GM21619 (cell line): ENCODE measurements around the gene ELMOD3.
A peak's percentile ranks its signal among the peaks of the same experiment; 100 is the strongest.
"Not testable (repeated sequence)": the region's sequence is repeated elsewhere in the genome, so short reads cannot be mapped to it uniquely, and the experiment has no call there.

ENCODE experiments used
- ATAC-seq: cut with Tn5 transposase; IDR thresholded peaks from one replicate; pipeline ENCODE4 v1.9.1; 2021; ENCODE audit not compliant: unreplicated experiment

The ELMOD3 gene

DNA sequence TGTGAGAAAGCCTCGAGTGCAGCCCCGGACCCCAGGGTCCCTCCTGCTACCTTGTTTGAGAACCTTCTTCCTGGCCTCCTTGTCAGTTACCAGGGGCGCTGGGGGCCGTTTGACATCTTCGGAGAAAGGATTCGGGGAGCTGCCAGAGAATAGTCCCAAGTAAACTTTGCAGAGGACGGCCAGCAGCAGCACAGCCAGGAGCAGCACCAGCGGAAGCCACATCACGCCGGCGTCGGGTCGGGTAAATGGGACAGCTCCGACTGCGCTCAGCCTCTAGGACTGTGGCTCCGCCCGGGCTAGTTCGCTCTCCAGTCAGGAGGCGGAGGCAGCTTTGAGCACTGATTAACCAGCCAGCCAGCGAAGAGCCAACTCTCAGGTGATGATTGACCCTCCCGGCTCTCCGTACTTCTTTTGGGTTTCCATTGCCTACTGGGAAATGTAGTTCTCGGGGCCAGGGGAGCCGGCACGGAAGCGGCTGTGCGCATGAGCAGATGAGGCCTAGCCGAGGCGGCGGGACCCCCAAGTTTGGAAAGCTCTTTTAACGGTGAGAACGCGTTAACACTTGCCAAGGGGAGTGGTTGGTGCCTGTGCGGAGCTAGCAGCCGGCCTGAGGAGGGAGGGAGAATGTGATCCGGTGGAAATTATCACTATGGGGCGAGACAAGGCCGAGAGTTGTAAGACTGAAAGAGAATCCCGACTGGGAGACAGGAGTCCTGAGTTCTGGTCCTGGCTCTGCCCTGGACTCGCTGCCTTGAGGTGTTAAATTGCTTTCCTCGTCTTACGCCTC lies at the start of gene ELMOD3, which contains the start of gene RETSAT:
Gene ELMOD3, plus strand, starts transcription at position 484 of the 787 bp plus-strand sequence. CDS start 2,430 bp downstream, outside the sequence.
Gene RETSAT, minus strand, starts transcription at position 243 of the 787 bp plus-strand sequence. Its CDS starts 21 bp downstream, at position 222.
- peak; percentile 96 for ATAC-seq

DNA sequence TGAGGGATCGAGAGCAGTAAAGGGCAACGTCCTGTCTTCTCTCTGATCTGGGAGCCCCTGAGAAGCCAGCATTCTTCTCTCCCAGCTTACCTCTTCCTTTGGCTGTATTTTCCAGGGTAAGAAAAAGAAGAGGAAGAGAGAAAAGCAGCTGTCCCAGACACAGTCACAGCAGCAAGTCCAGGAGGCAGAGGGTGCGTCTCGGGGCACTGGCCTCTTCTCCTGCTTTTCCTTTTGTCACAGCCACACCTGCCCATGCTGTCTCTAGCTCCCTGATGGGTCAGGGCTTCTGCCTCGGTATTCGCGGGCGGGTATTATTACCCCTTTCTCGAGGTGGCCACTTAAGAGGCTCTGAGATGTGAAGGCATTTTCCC lies 47.1 kb upstream of the ELMOD3 start:
- no peak for ATAC-seq

DNA sequence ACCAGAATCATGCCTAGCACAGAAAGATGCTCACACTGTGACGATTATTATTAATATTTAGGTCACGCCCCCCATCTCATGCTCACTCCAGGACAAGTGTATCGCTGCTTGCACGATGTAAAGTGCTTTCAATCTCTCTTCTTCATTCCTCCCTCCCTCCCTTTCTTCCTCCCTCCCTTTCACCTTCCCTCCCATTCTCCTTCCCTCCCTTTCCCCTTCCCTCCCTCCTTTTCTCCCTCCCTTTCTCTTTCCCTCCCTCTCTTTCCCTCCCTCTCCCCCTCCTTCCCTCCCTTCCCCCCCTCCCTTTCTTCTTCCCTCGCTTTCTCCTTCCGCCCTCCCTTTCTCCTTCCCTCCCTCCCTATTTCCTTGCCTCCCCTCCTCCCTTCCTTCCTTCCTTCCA lies 46.4 kb upstream of the ELMOD3 start:
- no peak for ATAC-seq

DNA sequence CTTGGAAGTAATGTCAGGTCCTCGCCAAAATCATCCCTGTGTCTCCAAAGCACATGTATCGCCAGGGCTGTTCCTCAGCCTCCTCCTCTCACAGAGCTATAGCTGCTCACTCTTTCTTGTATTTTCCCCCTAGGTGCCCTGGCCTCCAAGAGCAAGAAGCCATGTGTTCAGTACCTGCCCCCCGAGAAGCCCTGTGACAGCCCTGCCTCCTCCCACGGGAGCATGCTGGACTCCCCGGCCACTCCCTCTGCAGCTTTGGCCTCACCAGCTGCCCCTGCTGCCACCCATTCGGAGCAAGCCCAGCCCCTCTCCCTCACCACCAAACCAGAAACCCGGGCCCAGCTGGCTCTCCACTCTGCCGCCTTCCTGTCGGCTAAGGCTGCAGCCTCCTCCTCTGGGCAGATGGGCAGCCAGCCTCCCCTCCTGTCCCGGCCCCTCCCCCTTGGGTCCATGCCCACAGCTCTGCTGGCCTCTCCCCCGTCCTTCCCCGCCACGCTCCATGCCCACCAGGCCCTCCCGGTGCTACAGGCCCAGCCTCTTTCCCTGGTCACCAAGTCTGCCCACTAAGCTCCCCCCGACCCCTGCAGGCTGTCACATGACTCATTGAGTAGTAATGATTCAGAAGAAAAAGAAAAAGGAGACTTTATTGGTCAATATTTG lies 45.5 kb upstream of the ELMOD3 start:
- no peak for ATAC-seq

DNA sequence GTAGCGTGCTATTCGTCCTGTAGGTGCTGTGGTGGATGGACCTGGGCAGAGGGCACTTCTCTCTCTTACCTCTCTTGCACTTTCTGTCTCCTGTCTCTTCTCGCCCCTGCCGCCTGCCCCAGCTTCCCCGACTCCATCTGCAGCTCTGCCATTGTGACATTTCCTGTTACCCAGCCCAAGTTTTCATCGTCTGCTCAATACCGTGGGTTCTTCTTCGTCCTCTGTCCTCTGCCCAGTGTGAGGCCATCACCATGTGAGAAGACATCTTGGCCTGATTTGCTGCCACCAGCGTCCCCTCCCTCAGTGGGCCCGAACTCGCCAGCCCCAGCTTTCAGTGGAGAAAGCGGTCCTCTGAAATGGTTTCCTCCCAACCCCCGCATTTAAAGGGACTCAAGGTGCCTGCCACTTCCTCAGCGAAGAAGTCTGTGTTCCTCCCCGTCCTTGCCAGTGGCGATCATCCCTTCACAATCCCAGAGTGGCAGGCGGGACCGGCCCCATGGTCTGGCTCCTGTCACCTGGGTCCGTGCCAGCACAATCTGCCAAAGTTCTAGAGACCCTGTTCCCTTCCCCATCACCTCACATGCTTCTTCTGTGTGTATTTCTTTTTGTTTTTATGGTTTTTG lies 44.8 kb upstream of the ELMOD3 start:
- no peak for ATAC-seq

DNA sequence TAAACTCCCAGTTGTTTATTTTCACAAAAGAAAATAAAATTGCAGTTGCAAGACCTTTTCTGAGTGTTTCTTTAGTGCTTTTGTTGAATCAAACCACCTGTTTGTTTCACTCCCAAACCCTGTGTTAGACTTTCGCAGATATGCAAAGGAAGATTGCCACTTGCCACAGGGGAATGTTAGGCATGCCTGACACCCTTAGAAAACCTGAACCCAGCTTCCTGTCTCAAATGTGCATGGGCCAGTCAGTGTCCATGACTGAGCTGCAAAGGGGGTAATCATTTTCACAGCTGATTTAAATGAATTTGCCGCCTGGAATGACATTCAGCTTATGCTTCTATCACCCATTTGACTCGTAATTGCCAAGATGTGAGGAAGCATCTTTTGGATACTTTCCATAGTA lies 44.2 kb upstream of the ELMOD3 start:
- ATAC-seq, result peak; percentile 57

DNA sequence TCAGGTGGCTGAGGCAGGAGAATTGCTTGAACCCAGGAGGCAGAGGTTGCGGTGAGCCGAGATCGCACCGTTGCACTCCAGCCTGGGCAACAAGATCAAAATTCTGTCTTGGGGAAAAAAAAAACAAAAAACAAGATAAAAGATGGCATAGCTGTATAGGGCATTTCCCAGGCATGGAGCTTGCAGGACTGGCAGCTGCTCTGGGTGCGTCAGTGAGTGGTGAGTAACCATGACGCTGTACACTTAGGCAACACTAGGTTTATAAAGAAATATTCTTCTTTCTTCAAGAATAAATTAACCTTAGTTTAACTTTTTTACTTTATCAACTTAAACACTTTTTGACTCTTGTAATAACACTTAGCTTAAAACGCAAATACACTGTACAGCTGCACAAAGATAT lies 42.2 kb upstream of the ELMOD3 start:
- no peak for ATAC-seq

DNA sequence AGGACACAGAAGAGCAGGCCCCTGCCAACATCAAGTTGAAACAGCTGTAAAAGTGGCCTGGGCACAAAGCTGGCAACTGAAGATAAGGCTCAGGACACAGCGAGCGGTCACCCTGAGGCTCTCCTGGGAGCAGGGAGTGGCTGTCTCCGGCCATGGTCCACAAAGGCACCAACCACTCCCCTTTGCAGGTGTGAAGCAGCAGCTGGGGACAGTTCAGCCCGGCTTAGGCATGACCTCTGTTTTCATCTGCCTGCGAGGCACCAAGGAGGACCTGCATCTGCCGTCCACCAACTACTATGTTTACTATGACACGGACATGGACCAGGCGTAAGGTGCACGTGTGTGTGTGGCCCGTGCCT lies 39.7 kb upstream of the ELMOD3 start:
- no peak for ATAC-seq

DNA sequence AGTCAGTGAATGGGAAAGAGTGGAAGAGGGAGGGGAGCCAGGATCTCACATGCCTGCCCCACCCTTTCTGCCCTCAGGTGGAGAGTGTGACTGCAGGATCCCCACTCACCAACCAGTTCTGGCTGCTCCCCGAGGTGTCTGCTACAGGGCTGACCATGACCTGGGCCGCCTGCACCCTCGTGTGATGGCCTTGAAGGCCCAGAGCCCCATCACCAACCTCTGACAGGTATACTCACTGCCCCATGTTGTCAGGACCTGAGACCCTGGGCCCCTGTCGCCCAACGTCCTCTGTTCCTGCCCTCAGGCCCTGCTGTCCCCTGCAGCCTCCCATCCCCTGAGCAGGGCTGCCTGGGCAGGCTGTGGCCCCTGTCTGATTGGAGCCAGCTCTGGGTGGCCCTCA lies 38.6 kb upstream of the ELMOD3 start:
- not testable (repeated sequence) for ATAC-seq

DNA sequence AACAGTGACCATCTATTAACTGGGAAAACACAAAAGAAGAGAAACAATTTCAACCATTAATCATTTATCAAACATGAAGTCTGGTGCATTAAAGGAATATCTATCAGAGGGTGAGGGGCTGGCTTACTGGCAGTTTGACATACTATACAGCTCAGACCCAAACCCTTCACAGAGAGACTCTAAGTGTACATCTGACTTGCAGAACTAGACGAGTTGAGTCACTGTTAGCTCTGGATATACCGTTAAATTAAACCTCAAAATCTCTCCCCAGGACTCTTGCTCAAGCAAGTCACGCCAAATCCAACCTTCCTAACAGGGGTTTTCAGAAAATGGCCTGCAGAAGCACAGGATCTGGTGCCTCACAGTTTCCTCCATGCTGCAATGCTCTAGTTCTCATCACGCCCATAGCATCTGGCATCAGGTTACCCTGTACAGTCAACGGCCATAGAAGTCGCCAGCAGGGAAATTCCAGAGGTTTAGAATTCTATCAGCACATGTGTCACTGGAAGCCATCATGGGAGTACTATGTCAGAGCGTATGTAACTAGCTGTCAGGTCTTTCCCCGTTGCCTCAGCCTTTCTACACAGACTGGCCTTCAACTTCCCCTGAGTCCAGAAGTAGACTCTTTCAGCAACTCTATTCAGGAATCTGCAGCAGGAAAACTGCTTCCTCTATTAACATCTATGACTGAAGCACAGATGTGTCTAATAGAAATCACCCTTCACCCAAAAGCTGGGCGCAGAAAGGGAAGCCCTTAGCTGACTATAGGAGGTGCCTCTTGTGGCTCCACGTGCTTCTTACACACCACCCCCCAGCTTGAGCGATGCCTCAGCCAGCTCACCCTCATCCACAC lies 36.1 kb upstream of the ELMOD3 start:
- no peak for ATAC-seq

DNA sequence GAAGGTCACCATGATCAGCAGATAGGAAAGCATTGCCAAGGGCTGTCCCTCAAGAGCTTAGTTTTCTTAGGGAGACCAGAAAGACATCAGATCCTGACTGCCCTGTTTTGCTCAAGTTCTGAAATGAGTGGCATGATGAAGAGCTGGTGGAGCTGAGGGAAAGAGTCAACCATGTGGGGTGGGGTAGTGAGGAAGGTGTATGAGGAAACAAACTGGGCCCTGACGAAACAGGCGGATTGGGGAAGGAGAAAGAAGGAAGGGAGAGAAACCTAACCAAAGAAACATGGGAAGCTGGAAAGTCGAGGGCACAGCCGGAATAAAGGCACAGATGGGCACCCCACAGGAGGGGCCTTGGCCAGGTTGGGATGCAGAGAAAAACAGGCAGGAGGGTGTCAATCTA lies 34.8 kb upstream of the ELMOD3 start:
- ATAC-seq, result no peak

DNA sequence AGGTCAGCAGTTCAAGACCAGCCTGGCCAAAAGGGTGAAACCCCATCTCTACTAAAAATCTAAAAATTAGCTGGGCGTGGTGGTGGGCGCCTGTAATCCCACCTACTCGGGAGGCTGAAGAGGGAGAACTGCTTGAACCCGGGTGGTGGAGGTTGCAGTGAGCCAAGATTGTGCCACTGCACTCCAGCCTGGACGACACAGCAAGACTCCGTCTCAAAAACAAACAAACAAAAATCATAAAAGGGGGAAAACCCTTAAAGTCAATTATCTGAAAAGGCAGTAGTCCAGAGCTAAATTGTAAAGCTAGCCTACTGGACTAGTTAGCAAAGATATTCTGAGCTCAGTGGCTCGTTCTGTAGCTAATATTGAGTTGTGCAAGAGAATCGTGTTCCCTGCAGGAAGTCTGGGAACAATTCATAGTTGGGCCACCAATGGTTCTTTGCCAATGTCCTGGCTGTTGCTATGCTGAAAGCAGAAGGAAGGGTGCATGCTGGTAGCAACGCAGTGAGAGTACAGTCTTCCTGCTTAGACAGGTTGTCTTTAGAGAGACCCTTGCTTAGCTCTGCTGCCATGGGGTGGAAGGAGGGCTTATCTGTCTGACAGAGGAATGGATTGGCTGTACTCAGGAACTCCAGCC lies 31.1 kb upstream of the ELMOD3 start:
- no peak for ATAC-seq

DNA sequence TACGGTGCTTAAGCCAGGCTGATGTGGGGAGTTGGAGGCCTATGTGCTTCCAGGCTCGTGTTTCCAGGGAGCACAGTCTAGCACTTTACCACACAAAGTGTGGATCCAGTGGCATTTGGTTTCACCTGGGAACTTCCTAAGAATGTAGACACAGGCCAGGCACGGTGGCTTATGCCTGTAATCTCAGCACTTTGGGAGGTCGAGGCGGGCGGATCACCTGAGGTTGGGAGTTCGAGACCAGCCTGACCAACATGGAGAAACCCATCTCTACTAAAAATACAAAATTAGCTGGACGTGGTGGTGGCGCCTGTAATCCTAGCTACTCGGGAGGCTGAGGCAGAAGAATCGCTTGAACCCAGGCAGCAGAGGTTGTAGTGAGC lies 30.6 kb upstream of the ELMOD3 start:
- ATAC-seq, result not testable (repeated sequence)

DNA sequence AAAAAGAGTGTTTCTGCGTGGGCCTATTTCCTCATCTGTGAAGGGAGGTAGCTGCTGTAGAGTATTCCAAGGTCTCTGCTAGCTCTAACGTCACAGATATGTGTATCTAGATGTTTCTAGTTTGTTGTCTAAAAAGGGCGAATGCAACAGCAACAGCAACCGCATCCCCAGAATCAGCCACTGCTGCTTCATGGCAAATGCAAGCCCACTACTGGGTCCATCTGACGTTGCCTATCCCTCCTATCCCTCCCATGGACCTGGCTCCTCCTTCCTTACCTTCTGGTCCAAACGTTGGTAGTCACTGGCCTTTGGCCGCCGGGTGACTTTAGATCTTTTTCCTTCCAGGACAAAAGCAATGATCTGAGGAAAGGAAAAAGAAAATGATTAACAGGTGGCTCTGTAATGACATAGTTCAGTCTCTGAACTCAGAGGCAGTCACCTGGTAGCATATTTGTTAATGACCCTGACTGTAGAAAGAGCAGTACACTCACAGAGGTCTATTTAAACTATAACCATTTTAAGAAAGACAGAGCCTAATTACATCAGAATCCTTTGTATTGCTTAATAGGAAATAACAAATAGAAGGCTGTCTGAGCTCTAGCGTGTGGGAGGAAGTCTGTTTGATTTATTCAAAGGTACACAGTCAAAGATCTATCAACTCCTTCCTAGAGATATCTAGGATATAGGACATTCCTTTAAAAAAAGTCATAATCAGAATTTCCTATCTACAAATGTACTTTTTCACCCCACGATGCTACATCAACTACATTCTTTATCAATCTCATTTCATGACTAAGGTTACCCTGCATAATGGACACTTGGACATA lies 29.7 kb upstream of the ELMOD3 start:
- ATAC-seq, result no peak

DNA sequence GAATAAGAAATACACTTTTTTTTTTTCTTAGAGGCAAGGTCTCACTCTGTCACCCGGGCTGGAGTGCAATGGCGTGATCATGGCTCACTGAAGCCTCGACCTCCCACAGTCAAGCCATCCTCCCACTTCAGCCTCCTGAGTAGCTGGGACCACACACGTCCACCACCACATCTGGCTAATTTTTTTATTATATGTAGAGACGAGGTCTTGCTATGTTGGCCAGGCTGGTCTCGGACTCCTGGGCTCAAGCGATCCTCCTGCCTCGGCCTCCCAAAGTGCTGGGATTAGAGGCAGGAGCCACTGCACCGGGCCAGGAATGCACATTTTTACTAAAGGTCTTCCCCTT lies 29.1 kb upstream of the ELMOD3 start:
- ATAC-seq, result no peak

DNA sequence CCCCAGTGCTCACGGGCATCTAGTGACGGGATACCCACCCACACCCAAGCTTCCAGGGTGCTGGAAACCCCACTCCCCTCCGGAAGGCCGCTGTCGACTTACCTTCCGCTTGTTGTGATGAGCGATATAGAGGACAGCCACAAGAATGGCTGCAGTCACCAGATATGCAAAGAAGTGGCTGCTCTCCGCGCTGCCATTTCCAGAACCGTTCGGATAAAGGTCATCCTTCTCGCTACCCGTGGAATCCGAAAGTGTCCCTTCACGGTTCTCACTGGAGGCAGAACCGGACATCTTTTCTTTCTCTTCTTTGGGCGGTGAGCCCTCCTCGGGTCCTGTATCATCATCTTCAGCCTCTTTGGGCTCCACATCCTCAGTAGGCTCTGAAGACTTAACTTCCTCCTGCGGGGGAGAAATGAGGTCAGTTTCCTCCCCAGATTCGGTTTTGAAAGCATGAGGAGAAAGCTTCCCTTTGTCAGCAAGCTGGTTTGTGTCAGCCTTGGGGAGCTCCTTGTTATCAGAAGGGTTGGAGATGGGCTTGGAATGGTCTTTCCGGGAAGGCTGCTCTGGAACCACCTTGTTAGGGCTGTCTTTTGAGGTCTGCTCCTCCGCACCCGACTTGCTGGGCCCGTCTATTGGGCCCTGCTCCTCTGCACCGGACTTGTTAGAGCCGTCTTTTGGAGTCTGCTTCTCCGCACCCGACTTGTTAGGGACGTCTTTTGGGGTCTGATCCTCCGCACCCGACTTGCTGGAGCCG lies 28.0 kb upstream of the ELMOD3 start:
- peak; percentile 27 for ATAC-seq

DNA sequence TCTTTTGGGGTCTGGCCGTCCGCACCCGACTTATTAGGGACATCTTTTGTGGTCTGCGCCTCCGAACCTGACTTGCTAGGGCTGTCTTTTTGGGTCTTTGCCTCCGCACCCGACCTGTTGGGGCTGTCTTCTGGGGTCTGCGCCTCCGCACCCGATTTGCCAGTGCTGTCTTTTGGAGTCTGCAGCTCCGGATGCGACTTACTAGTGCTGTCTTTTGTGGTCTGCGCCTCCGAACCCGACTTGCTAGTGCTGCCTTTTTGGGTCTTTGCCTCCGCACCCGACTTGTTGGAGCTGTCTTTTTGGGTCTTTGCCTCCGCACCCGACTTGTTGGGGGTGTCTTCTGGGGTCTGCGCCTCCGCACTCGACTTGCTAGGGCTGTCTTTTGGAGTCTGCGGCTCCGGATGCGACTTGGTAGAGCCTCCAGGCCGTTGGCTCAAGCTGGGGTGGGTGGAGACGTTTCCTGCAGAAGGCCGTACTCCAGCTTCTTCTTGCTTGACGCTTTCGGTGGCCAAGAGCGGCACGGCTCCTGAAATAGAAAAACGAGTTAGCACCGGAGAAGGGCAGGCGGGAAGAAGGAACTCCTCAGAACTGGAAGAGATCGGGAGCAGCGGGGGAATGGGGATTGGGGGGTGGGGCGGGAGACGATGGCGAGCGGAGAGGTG lies 27.3 kb upstream of the ELMOD3 start:
- ATAC-seq, result peak; percentile 27

DNA sequence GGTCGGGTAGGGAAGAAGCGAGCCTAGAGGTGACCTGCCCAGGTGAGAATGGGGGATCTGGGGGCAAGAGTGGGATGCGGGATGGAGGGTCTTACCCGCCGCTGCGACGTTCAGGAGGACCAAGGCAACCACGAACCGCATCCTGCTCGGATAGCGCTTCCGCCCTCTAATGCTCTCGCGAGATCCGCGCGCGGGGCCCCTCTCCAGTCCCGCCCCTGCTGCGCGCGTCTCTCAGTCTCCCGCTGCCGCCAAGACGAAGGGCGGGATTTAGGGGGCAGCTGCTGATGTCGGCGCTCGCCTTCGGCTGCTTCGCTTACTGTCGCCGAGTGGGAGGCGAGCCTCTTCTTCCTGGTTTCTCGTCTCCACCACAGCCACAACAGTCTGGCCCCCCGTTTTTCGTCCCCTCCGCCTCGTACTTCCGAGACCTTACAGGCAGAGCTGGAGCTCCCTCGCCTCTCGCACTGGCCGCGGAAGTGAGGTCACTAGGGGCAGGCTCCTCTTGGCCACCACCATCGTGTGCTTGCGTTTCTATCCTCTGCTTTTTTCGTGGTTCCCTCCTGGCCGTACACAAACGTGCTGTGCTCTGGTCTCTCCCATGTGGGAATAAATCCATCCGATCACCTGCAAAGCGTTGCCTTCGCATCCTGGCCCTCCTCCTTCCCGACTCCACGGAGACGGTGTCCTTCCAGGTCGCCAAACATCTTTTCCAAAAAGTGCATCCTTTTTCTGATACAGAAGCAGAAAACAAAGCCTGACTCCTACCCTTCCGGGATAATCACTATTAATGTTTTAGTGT lies 26.5 kb upstream of the ELMOD3 start, which contains the start of gene TGOLN2:
Gene TGOLN2, minus strand, starts transcription at position 168 of the 796 bp plus-strand sequence. Its CDS starts 27 bp downstream, at position 141.
- ATAC-seq, result peak; percentile 83
